ENCODE data around the gene AKAP9.

GRCh38 chr7:92131093-92131492 lies 190.4 kb downstream of the AKAP9 start:
- no peak for TF ChIP-seq CTCF (conservative IDR thresholded peaks at IDR 0.05; ENCODE audit: low read depth, low read length)
- TF ChIP-seq EZH2 (IDR thresholded peaks at IDR 0.05; ENCODE audit: borderline replicate concordance, low read depth, low read length, poor library complexity, severe bottlenecking), result no peak

All from A673 (cell line).